Endothelial cell of umbilical vein (primary cell): Measurements from ENCODE around the gene CHD9.

Experiments
- POLR2A ChIP-seq: IDR thresholded peaks from 2 replicates; pipeline ENCODE4 v1.6.1; 2012; ENCODE audit warnings: low read depth, mild to moderate bottlenecking, control low read depth, low read length
- TF ChIP-seq, protein P1 (sequence below), 2 donors: IDR thresholded peaks; 1 replicate in 1 of 2; 2 replicates in 1 of 2; pipeline ENCODE4 v1.5.1; 2011; ENCODE audit warnings: low read length in 2 of 2, mild to moderate bottlenecking in 2 of 2, moderate library complexity in 2 of 2, control low read depth in 1 of 2, inconsistent platforms in 1 of 2, low read depth in 1 of 2; ENCODE audit not compliant: insufficient read depth in 1 of 2; ENCODE audit errors: extremely low read depth in 1 of 2

- TF ChIP-seq, protein P1, sequence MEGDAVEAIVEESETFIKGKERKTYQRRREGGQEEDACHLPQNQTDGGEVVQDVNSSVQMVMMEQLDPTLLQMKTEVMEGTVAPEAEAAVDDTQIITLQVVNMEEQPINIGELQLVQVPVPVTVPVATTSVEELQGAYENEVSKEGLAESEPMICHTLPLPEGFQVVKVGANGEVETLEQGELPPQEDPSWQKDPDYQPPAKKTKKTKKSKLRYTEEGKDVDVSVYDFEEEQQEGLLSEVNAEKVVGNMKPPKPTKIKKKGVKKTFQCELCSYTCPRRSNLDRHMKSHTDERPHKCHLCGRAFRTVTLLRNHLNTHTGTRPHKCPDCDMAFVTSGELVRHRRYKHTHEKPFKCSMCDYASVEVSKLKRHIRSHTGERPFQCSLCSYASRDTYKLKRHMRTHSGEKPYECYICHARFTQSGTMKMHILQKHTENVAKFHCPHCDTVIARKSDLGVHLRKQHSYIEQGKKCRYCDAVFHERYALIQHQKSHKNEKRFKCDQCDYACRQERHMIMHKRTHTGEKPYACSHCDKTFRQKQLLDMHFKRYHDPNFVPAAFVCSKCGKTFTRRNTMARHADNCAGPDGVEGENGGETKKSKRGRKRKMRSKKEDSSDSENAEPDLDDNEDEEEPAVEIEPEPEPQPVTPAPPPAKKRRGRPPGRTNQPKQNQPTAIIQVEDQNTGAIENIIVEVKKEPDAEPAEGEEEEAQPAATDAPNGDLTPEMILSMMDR (IDR thresholded peaks at IDR 0.05; ENCODE audit: extremely low read depth in 1 of 2, insufficient read depth in 1 of 2, low read depth in 1 of 2, low read length in 2 of 2), result no peak
- no peak for TF ChIP-seq POLR2A
Measured at GRCh38 chr16:53323924-53324323, 269.1 kb downstream of the CHD9 start.
